Testis (tissue), 3 donors: ENCODE measurements around the gene DOCK7. TPM values are rescaled to one million over a fixed set of nuclear protein-coding genes. Genes with fewer than 3 reads are reported as not detected.

Source experiments
- DNase-seq: peaks from one replicate; pipeline ENCODE4 v3.0.0-alpha.2; 2019
- H3K27ac ChIP-seq, 2 donors: fragments of 200-600 bp; sonication (generic); one replicate each; pipeline ENCODE4 v1.5.1; 2019
- H3K27me3 ChIP-seq: fragments of 200-600 bp; sonication (generic); one replicate; pipeline ENCODE4 v1.5.1; 2019
- H3K36me3 ChIP-seq: fragments of 200-600 bp; sonication (generic); one replicate; pipeline ENCODE4 v1.5.1; 2017; ENCODE audit warnings: low read depth; ENCODE audit errors: missing control alignments
- H3K4me1 ChIP-seq: fragments of 200-600 bp; sonication (generic); one replicate; pipeline ENCODE4 v1.5.1; 2019
- H3K4me3 ChIP-seq, 2 donors: fragments of 200-600 bp; sonication (generic); one replicate each; pipeline ENCODE4 v1.5.1; 2017 to 2019
- H3K9me3 ChIP-seq: fragments of 200-600 bp; sonication (generic); one replicate; pipeline ENCODE4 v1.5.1; 2017
- CTCF ChIP-seq, 3 experiments: fragments of 450-650 bp in 2 of 3; fragments of 200-600 bp in 1 of 3; sonication (generic) in 1 of 3; IDR thresholded peaks; one replicate each; pipeline ENCODE4 v1.5.1; 2016 to 2019; ENCODE audit warnings: antibody characterized with exemption in 3 of 3, mild to moderate bottlenecking in 2 of 3, moderate library complexity in 1 of 3
- POLR2A ChIP-seq: fragments of 450-650 bp; IDR thresholded peaks from one replicate; pipeline ENCODE4 v1.6.1; 2017; ENCODE audit warnings: antibody characterized with exemption, mild to moderate bottlenecking, moderate library complexity
- WGBS, 2 donors: methylation state at CpG; one replicate each; pipeline ENCODE4 v1.1.5; 2018; 5-methylcytosine and 5-hydroxymethylcytosine counted together
- intact Hi-C: fragments of 100-400 bp; cut with DNase I; formaldehyde crosslinking; loops from one replicate; pipeline ENCODE4 v1.15.1; 2023; ENCODE audit warnings: low total_unique reads
- polyA plus RNA-seq: library from polyadenylated mRNA; stranded (reverse); fragments of 350-450 nt; fragmentation: Illumina TruSeq; extraction: RNeasy Lipid Tissue Mini Kit (QIAGEN cat#74804); gene quantifications from one replicate; pipeline ENCODE4 v1.2.3, GENCODE V29; 2014; ENCODE audit warnings: low read depth, low replicate concordance; ENCODE audit not compliant: insufficient read depth
- total RNA-seq, 2 donors: library from RNA; depleted of rRNA; stranded (reverse); fragments of >200 nt; gene quantifications; one replicate each; pipeline ENCODE4 v1.2.3, GENCODE V29; 2016

DOCK7 gene
- total and polyA plus RNA-seq, 3 donors from 2014 or later = 42.2 to 122 (median 94.3) TPM

GRCh38 chr1:62544570-62544969 lies 143.6 kb downstream of the DOCK7 start:
- intact Hi-C loops = no loop called here
- no peak for DNase-seq
- 80 to 84% methylated on average over 2 of the region's 2 CpGs for WGBS, 2 donors

GRCh38 chr1:62541048-62541447 lies 147.1 kb downstream of the DOCK7 start:
- H3K4me1 ChIP-seq = no peaks in the 10 kb centered on the region

More at GRCh38 chr1:62544570-62544969, 143.6 kb downstream of the DOCK7 start:
- no peak overlapping the region for H3K4me3 ChIP-seq
- H3K4me1 ChIP-seq = no peaks in the 10 kb centered on the region
- H3K27me3 ChIP-seq = no peaks in the 10 kb centered on the region
- H3K9me3 ChIP-seq = no peaks in the 10 kb centered on the region
- TF ChIP-seq CTCF (IDR thresholded peaks at IDR 0.05) (no peak), POLR2A (no peak)
- H3K27ac ChIP-seq = no peak overlapping the region
- H3K36me3 ChIP-seq = no peaks in the 10 kb centered on the region

GRCh38 chr1:62539028-62539447 lies 149.1 kb downstream of the DOCK7 start:
- H3K27me3 ChIP-seq = no peaks in the 10 kb centered on the region
- no peak overlapping the region for H3K4me3 ChIP-seq
- H3K9me3 ChIP-seq = no peaks in the 10 kb centered on the region
- DNase-seq = no peak
- intact Hi-C loops = no loop called here
- H3K36me3 ChIP-seq = no peaks in the 10 kb centered on the region
- TF ChIP-seq CTCF (IDR thresholded peaks at IDR 0.05) (no peak), POLR2A (no peak)
- no peaks in the 10 kb centered on the region for H3K4me1 ChIP-seq
- 65 to 92% methylated on average over 2 of the region's 2 CpGs for WGBS, 2 donors
- no peak overlapping the region for H3K27ac ChIP-seq

More at GRCh38 chr1:62541048-62541447, 147.1 kb downstream of the DOCK7 start:
- intact Hi-C loops = no loop called here
- DNase-seq = no peak
- 80 to 88% methylated on average over 2 of the region's 2 CpGs for WGBS, 2 donors
- Histone ChIP-seq H3K4me3 (no peak overlapping the region), H3K27me3 (no peaks in the 10 kb centered on the region), H3K36me3 (no peaks in the 10 kb centered on the region), H3K9me3 (no peaks in the 10 kb centered on the region), H3K27ac (no peak overlapping the region)
- TF ChIP-seq POLR2A = no peak
- TF ChIP-seq CTCF (IDR thresholded peaks at IDR 0.05) = no peak

GRCh38 chr1:62536865-62537264 lies 151.3 kb downstream of the DOCK7 start:
- DNase-seq = no peak
- TF ChIP-seq CTCF (IDR thresholded peaks at IDR 0.05) (no peak), POLR2A (no peak)
- Histone ChIP-seq H3K36me3 (no peaks in the 10 kb centered on the region), H3K4me3 (no peak overlapping the region), H3K27ac (no peak overlapping the region), H3K4me1 (no peaks in the 10 kb centered on the region), H3K9me3 (no peaks in the 10 kb centered on the region), H3K27me3 (no peaks in the 10 kb centered on the region)
- intact Hi-C loops = no loop called here

GRCh38 chr1:62530516-62531154 lies 157.6 kb downstream of the DOCK7 start:
- Histone ChIP-seq H3K27ac (no peak overlapping the region), H3K9me3 (no peaks in the 10 kb centered on the region), H3K4me1 (no peaks in the 10 kb centered on the region), H3K27me3 (no peaks in the 10 kb centered on the region), H3K36me3 (no peaks in the 10 kb centered on the region), H3K4me3 (no peak overlapping the region)
- TF ChIP-seq CTCF (IDR thresholded peaks at IDR 0.05) = peak in 2 of 3 experiments; percentile 32 to 44
- no peak for TF ChIP-seq POLR2A
- 64 to 79% methylated on average over 6 of the region's 6 CpGs for WGBS, 2 donors
- DNase-seq = peak; percentile 72
- intact Hi-C loops = no loop called here
